NB4 (cell line): ENCODE measurements around the gene SUSD4.

ENCODE experiments used
- CTCF ChIP-seq: IDR thresholded peaks from one replicate; pipeline ENCODE4 v1.5.1; 2012; ENCODE audit warnings: low read depth, low read length
- POLR2A ChIP-seq: IDR thresholded peaks from 2 replicates; pipeline ENCODE4 v1.6.1; 2011; ENCODE audit warnings: mild to moderate bottlenecking; ENCODE audit not compliant: insufficient read length; ENCODE audit errors: extremely low read depth

DNA sequence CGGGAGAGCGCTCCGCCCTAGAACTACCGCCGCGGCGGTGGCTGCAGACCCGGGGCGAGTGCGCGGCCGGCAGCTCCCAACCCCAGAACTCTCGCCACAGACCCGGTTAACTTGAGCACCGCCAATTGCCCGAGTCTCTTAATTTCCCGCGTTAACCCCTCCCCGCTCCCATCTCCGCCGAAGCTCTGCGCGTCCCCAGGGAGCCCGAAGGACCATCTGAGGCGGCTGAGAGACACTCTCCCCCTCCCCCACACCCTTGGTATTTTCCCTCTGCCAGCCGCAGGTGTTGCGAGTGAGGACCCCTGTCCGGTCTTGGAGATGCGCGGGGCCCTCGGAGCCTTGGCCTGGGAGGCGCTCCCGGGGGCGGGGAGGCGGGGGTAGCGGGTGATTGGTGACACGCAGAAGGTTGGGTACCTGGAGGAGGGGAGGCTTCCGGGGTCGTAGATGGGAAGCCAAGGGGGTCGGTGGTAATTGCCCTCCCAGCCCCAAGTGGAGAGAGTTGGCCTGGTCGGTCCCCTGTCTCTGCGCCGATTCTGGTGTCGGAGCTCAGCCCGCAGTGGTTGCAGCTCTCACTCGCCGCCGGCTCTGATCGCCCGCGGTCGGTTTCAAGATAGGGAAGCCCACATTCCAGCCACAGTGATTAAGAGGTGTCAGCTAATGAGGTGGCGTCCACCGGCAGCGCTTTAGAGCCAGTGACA, 858 bp upstream of the SUSD4 start:
- TF ChIP-seq CTCF (no peak), POLR2A (no peak)
